ENCODE data around the gene MINDY4.

MINDY4 gene

DNA sequence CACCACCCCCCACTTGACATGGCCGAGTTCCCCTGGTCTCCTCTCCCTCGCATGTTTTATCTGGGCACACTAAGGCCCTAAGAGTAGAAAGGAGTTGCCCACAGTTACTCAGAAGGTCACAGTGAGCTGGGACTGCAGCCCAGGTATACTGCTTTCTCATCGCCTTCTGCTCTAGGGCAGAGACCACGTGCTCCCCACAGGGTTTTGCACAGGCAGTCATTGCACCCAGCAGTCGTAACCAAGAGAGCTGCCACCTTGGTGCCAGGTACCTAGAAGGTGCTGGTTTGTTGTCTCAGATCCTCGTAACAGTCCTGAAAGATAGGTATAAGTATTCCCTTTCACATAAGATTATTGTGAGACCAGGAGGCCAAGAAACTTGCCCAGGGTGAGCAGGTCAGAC, 1.8 kb downstream of the MINDY4 start:
- DNase-seq (ENCODE audit: low read depth, low spot score) = no peak

DNA sequence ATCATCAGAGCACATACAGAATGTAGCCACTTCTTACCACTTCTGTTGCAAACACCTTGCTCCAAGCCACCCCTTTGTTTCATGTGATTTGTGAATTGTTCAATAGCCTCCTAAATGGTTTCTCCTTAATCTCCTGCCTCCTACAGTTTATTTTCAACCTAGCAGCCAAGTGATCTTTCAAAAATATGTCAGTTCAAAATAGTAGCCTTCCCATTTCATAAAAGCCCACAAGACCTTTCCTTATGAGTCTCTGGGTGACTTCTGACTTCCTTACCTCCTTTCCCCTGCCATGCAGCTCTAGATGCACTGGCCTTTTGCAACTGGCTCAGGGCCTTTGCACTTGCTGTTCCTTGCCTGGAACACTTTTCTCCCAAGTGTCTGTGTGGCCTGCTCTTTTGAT, 4.8 kb downstream of the MINDY4 start:
- no peak for DNase-seq (ENCODE audit: low read depth, low spot score)

DNA sequence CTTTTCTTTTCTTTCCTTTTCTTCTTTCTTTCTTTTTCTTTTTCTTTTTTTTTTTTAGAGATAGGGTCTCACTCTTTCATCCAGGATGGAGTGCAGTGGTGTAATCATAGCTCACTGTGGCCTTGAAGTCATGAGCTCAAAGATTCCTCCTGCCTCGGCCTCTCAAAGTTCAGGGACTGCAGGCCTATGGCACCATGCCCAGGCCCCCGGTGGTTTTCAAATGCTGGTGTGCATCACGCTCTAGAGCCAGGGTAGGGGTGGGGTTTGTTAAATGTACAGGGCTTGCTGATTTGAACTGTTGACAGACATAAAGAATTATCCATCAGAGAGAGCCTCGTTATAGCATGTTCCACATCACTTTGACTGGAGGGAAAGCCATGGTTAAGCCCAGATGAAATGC, 5.8 kb downstream of the MINDY4 start:
- no peak for DNase-seq (ENCODE audit: low read depth, low spot score)

DNA sequence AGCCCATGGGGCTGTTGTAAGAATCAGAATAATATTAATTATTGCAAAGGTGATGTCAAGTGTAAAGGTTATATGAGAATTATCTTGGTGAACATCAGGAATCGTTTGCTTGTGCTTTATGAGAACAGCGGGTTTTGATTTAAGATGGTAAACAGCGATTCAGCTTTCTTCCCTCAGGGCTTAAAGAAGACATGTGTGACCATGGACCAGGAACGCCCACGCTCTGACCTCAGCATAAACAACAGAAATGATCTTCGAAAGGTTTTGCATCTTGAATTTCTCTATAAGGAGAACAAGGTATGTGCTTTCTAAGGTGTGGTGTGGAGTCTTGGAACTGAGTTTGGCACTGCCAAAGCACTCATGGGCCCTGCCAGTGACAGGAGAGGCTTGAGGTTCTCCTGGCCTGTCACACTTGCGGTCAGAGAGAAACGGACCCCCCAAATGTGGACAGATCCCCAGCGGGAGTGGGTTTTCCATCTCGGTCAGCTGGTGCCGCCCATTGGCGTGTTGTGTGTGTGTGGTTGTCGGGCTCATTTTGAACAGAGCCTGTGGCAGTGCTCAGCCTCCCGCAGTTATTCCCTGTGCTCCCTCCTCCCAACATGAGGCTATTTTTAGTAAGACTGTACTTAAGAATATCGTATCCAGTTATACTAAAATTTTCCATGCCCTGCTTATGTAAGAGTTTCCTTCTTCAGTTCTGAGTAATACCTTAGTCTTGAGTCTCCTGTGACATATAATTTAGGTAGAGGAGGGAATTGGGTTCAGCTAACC, 7.2 kb downstream of the MINDY4 start:
- DNase-seq (ENCODE audit: low read depth, low spot score) = no peak

DNA sequence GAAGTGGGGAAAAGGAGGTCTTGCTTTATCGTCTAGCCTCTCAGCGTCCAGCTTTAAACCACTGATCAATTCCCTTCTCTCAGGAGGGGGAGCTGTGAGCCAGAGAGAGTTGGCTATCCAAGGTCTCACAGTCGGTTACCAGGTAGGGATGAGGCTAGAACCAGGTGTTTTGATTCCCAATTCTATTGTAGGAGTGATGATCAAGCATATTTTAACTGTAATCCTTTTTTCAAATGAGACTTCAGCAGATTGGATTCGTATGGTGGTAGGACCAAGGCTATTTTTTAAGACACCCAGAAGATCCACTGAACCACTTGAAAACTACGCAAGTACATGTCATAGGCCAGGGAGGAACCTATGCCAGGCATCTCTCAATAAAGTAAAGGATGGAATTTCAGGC, 8.4 kb downstream of the MINDY4 start:
- no peak for DNase-seq (ENCODE audit: low read depth, low spot score)

DNA sequence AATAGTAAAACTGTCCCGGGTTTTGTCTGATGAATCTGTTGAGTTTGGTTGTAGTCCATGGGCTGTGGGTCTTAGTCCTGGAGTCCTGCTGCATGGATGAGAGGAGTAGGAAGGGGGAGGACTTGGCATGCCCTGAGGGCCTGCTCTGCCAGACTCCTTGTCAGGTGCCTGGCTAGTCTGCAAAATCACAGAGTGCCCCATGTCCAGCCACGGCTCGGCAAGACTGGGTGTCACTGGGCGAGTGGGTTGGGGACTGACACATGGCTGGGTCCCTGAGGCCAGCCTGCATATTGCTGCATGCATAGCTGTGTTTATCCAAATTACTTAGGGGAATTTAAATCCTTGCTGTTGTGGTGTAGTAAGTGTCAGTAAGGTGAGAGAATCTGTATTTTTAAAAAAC, 9.7 kb downstream of the MINDY4 start:
- no peak for DNase-seq (ENCODE audit: low read depth, low spot score)

DNA sequence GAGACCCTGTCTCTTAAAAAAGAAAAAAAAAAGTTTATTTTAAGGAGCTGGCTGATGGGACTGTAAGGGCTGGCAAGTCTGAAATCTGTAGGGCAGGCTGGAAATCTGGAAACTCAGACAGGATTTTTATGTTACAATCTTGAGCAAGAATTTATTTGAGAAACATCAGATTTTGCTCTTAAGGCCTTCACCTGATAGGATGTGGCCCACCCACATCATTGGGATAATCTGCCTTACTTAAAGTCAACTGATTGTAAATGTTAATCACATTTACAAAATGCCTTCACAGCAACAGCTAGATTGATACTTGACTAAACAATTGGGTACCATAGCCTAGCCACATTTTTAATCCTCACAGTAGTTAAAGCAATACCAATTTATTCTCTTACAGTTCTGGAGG, 11.5 kb downstream of the MINDY4 start:
- DNase-seq (ENCODE audit: low read depth, low spot score) = no peak

DNA sequence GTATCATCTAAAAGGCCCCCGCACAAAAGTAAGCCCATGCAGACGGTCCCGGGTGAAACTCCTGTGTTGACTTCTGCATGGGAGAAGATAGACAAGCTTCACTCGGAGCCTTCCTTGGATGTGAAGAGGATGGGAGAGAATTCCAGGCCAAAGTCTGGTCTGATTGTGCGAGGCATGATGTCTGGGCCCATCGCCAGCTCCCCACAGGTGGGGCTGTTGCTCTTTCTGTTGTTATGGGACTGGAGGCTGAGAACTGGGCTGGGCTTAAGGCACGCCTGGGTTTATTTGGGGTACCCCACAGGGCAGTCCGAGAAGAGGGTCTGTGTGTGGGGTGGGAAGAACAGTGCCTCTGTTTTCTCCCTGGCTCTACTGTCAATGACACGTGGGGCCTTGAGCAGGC, 14.6 kb downstream of the MINDY4 start:
- no peak for DNase-seq (ENCODE audit: low read depth, low spot score)

DNA sequence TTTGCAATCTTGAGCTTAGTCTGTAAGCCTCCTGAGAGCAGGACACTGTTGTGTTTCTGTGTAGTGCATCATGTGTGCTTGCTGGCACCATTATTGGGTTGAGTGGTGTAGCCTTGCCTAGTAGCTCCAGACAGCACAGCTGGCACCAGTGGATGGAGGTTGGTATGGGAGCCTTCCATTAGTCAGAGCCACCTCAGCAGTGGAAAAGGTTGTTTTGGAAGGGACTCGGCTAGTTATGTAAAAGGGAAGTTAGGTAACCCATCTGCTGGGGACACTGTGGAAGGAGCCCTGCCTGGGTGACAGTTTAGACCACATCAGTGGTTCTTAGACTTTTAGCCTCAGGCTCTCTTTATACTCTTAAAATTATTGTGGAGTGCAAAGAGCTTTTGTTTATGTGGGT, 16.3 kb downstream of the MINDY4 start:
- DNase-seq (ENCODE audit: low read depth, low spot score) = no peak

DNA sequence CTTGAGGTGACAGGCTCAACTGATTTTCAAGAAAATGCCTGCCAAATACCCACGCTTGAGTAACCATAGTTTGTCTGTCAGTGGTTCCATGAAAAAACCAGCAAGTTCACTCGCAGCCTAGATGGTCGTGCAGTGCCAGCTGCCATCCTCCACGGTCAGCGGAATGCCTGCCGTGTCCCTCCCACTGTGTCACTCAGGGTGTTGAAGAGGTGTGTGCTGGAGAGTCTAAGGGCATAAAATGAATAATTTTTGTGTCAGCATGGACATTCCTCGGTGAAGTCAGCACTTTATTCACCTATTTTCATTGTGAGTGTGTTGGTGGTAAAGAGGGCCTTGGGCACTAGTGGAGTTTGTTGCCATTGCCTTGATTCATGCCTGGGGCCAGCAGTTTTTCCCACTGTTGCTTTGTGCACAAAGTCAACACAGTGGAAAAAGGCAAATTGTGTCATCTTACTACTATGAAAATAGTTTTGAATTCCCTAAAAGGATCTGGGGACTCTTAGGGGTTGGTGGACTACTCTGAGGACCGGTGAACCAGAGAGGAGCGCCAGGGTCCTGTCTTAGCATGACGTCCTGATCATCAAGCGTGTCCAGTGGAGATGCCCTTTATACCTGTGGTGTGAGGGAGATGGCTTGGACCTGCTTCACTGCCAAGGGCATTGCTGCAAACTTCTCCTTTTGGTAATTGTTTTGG, 17.6 kb downstream of the MINDY4 start:
- no peak for DNase-seq (ENCODE audit: low read depth, low spot score)

DNA sequence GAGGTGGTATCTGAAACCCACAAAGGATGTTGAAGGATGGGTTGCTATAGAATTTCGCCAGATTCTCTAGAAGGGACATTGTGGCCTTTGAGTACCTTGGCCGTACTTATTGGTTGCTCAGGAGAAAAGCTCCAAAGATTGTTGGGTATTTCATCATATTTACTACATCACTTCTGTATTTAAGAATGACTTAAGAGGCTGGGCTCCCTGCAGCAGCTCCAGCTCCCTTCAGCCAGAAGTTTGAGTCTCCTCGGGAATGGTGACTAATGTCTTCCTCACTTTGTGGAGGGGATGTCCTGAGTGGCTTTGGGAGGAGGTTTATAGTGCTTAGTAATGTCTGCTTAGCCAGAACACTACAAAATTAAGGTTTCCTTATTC, 18.1 kb downstream of the MINDY4 start:
- no peak for DNase-seq (ENCODE audit: low read depth, low spot score)

DNA sequence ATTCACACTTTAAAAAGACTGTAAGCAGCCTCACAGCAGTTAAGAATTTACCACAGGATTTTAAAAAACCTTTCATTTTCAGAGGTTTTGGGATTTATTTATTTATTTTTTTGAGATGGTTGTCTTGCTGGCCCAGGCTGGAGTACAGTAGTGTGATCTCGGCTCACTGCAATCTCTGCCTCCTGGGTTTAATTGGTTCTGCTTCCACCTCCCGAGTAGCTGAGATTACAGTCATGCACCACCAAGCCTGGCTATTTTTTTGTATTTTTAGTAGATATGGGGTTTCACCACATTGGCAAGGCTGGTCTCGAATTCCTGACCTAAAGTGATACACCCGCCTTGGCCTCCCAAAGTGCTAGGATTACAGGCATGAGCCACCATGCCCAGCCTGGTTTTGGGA, 19.1 kb downstream of the MINDY4 start:
- no peak for DNase-seq (ENCODE audit: low read depth, low spot score)

DNA sequence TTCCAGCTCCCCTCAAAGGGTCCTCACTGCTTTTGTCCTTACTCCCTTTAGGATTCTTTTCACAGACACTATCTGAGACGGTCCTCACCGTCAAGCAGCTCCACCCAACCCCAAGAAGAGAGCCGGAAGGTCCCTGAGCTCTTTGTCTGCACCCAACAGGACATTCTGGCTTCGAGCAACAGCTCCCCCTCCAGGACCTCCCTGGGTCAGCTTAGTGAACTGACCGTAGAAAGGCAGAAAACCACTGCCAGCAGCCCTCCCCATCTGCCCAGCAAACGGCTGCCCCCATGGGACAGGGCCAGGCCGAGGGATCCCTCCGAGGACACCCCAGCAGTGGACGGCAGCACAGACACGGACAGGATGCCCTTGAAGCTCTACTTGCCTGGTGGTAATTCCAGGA, 19.9 kb downstream of the MINDY4 start:
- DNase-seq (ENCODE audit: low read depth, low spot score) = peak; percentile 17

DNA sequence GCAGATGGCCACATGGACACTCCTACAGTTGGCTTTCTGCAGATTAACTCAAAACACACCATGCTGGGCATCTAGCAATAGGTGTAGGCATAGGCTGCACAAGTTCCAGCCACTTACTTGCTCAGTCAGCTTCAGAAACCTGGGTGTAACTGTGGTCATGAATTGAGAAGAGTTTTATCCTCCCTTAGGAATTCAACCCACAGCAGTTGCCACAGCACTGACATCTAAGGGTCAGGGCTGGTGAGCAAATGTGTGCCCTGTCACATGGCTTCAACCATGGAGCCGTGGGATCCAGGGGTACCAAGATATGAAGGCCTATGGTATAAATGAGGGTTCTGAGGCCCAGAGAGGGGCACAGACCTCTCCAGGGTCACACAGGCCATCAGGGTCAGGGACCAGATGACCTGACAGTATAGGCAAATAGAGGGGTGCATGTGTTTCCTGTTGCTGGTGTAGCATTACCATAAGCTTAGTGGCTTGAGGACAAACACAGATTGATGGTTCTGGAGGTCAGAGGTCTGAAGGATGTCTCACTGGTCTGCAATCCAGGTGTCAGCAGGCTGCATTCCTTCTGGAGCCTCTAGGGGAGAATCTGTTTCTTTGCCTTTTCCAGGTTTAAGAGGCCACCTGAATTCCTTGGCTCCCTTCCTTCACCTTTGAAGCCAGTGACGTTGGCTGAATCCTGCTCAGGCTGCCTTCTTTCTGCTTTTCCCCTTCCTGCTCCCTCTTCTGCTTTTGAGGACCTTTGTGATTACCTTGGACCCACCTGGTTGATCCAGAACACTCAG, 24.1 kb downstream of the MINDY4 start:
- DNase-seq (ENCODE audit: low read depth, low spot score) = peak; percentile 25

DNA sequence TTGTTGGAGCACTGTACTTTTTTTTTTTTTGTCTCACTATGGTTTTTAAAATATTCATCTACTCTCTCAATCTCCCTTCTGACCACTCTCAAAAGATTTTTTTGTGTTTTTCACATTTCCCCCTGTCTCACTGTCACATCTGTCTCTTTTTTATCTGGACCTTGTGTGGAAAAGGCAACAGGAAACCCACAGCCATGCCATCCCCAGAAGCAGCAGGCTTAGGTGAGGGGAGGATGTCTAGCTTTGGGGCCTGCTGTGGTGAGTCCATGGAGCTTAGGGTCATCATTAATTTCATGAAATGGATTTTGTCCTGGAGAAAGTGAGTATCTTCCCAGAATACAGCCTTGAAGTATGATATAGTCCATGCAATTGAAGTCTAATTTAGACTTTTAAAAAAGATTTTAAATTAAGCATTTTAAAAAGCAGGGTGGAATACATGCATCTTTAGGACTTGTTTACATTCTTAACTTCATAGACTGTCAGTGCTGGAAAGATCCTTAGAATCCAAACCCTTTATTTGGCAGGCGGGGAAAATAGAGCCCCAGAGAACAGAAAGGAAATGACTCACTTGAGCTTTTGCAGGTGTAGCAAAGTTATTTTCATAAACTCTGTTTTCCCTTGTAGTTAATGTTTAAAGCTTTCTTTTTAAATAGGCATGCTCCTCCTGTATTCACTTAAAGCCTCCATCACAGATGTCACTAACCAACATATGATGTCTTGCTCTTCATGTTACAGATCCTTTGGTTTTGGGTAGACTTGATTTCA, 25.1 kb downstream of the MINDY4 start:
- no peak for DNase-seq (ENCODE audit: low read depth, low spot score)

DNA sequence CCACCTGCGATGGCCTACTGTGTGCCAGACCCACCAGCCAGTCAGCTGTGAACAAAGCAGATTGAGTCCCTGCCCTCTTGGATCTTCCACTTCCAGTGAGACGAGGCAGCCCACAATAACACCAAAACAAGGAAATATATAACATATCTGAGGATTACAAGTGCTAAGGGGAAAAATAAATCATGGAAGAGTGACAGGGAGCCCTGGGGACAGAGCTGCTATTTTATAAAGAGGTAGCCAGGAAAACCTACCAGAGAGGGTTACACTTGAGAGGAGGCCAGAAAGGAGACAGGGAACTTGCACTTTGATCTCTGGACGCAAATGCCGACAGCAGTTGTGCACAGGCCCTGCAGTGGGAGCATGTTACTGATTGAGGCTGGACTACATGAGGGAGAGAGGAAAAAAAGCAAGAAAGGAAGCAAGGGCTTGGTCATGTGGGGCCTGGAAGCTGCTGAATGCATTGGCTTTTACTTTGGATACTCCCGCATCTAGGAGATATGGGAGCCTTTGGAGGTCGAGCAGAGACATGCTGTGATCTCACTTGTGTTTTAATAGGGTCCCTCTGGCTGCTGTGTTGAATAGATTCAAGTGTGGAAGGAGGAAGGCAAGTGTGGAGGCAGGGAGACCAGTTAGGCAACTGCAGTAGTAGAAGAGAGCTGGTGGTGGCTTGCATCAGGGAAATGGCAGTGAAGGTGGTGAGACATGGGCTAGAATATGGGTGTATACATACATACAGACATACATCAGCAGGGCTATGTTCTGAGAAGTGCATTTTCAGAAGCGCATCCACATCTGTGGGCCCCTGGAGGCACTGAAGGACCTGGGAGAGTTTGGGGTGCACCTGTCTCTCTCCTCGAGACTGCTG, 26.2 kb downstream of the MINDY4 start:
- DNase-seq (ENCODE audit: low read depth, low spot score) = no peak

DNA sequence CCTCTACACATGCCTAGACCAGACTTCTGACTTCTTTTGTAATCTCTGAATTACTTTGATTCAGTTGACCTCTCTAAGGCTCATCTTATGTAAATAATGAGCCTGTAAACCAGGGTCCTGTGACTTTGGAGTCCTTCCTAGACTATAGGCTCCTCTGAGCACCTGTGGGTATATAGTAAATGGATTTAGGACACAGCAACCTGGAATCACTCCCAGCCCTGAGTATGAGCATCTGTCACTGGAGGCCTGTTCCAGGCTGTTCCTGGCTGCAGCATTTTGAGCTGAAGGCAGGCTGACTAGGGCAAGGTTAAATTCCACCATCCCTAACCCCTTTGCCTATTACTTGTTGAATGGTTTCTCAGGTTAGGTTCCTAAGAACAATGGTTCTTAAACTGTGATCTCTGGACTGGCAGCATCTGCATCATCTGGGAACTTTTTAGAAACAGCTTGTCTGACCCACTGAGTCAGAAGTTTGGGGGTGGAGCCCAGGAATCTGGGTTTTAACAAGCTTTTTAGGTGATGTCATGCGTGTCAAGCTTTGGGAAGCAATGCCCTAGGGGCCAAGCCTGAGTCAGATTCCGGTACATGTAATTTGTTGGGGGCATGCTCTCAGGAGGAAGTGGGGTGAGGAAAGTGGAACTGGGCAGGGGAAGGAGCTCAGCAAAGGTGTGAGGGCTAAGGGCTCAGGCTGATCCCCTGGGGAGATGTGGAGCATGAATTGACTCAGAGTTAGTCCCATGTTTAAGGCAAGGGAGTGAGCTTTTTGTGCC, 28.2 kb downstream of the MINDY4 start:
- DNase-seq (ENCODE audit: low read depth, low spot score) = no peak

DNA sequence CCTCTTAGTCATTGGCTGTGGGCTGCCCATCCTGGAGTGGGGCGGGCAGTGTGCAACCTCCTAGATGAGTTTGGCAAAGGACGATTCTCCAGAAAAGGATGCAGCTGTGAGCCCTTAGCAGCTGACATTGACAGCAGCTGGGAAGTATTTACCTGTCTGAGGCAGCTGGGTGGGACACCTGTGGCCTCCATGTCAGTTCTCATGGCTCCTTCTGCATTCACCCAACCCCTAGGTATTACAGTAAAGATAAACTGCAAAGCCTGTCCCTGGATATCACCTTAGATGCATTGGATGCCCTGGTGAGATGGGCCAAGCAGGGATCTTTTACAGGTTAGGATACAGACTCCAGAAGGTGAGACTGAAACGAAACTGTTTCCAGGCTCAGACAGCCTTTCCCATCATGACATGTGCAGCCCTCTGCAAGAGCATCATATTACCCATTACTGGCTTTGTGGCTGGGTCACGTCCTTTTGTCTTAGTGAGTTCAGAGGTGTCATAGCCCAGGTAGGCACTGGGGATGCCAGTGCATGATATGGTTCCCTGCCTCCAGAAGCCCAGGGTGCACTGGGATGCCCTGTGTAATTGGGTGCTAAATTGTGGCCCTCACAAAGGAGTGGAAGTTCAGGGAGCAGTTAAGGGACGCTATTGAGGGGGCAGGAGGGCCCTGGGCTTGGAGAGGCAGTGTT, 28.9 kb downstream of the MINDY4 start:
- no peak for DNase-seq (ENCODE audit: low read depth, low spot score)

DNA sequence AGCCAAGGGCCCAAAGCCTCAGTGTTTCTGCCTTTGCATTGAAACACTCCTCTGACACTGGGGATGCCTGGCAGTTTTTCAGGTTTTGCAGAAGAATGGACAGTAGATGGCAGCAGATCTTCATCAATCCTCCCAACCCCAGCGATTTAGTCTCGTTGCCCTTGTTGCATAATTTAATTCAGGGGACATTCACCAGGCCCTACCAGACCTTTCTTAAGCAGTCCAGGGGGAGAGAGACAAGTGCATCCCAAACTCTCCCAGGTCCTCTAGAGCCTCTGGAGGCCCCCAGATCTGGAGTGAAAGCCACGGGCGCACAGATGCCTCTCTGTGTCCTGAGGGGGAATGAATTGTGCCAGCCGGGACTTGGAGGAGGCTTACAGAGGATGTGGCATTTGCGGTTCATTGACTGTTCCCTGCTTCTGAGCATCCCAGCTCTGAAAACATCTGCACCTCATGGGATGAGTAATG, 29.6 kb downstream of the MINDY4 start:
- DNase-seq (ENCODE audit: low read depth, low spot score) = peak; percentile 17

DNA sequence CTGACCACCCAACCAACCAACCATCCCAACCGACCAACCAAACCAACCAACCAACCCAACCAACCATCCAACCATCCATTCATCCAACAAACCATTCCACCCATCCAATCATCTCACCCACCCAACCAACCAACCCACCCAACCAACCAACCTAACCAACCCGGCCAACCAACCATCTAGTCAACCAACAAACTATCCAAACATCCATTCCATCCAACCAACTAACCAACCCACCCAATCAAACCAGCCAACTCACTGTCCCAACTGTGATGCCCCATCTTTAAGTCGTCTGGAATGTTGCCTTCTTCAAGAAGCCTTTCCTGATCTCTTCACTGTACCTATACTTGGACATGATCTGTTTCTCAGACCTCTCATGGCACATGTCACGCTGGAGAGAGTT, 31.6 kb downstream of the MINDY4 start:
- DNase-seq (ENCODE audit: low read depth, low spot score) = no peak

All from iPS DF 19.7 (cell line).